Psoas muscle (tissue), 8 donors: ENCODE measurements around the gene ABR. TPM values are rescaled to one million over a fixed set of nuclear protein-coding genes. Genes with fewer than 3 reads are reported as not detected.

Source experiments
- ATAC-seq, 4 donors: fragments of 200-7000 bp; cut with Tn5 transposase; one replicate each; pipeline ENCODE4 v1.9.1; 2020; ENCODE audit warnings: moderate library complexity in 3 of 4, mild to moderate bottlenecking in 2 of 4
- DNase-seq, 2 donors: peaks; one replicate each; pipeline ENCODE4 v3.0.0-alpha.2; 2020
- H3K27ac ChIP-seq: fragments of 200-600 bp; one replicate; pipeline ENCODE4 v1.8.0; 2022
- H3K27me3 ChIP-seq, 3 donors: fragments of 200-600 bp in 1 of 3; one replicate each; pipeline versions ENCODE4 v1.6.1 to v1.8.0; 2013 to 2022; ENCODE audit warnings: low read length in 2 of 3, mild to moderate bottlenecking in 2 of 3, moderate library complexity in 1 of 3; ENCODE audit not compliant: insufficient read depth in 3 of 3
- H3K36me3 ChIP-seq, 2 donors: fragments of 200-600 bp in 1 of 2; one replicate each; pipeline versions ENCODE4 v1.6.1 to v1.8.0; 2013 to 2022; ENCODE audit warnings: low read depth in 1 of 2, mild to moderate bottlenecking in 1 of 2, moderate library complexity in 1 of 2; ENCODE audit not compliant: insufficient read depth in 1 of 2
- H3K4me1 ChIP-seq: fragments of 200-600 bp; one replicate; pipeline ENCODE4 v1.8.0; 2022
- H3K4me3 ChIP-seq: fragments of 200-600 bp; one replicate; pipeline ENCODE4 v1.8.0; 2022; ENCODE audit warnings: mild to moderate bottlenecking
- H3K9me3 ChIP-seq: fragments of 200-600 bp; one replicate; pipeline ENCODE4 v1.8.0; 2022
- WGBS, 3 donors: extraction: QIAGEN DNeasy Blood & Tissue Kit; methylation state at CpG; one replicate each; pipeline versions ENCODE4 v1.1.6 to v1.1.7; 2013; 5-methylcytosine and 5-hydroxymethylcytosine counted together
- intact Hi-C, 2 donors: fragments of 100-400 bp; cut with DNase I; formaldehyde crosslinking; loops; one replicate each; pipeline versions ENCODE4 v1.11.0 to v1.14.2; 2022
- polyA plus RNA-seq, 3 donors: library from polyadenylated mRNA; stranded (reverse); fragments of 200-250 nt; gene quantifications; one replicate each; pipeline ENCODE4 v1.2.3, GENCODE V29; 2013
- total RNA-seq, 4 donors: library from RNA; stranded (reverse); fragmentation: NEBNext Ultra II Directional in 2 of 4; extraction: Animal tissue kit (Norgen Biotek cat#: 25700) in 2 of 4; gene quantifications; one replicate each; pipeline versions ENCODE4 v1.2.1 to v1.2.4, GENCODE V29; 2021 to 2023
- TF ChIP-seq, protein P1 (sequence below): fragments of 200-600 bp; IDR thresholded peaks from one replicate; pipeline ENCODE4 v1.8.0; 2022; ENCODE audit warnings: antibody characterized with exemption
- donor health status: healthy with polysubstance abuse.
- donor health status: DM: no; HTN: no; CAD: no; lungs with moderate emphysema.
- donor health status: Bipolar disorder and iron deficiency.
- donor health status: healthy.
- donor health status: DM: yes; HTN: yes; CAD: no.
- donor health status: DM: no; HTN: no; CAD: no.
- donor health status: DM: no; HTN: no; CAD: no.
- donor health status: DM: yes; HTN: yes; CAD: no.

ABR gene
- total and polyA plus RNA-seq, 7 donors: 5.8 to 25.4 (median 9.8) TPM

GRCh38 chr17:1221209-1221608, 41.4 kb upstream of the ABR start:
- intact Hi-C loops: no loop called here
- no peak for DNase-seq

GRCh38 chr17:1220346-1220745, 40.6 kb upstream of the ABR start:
- no peak for ATAC-seq
- no peak for DNase-seq
- no peaks in the 10 kb centered on the region for H3K36me3 ChIP-seq
- H3K27me3 ChIP-seq: peaks cover 4 to 22% (median 5%) of the 10 kb centered on the region in 3 donors
- intact Hi-C loops: no loop called here
- no peak overlapping the region for H3K27ac ChIP-seq
- WGBS, 3 donors: 58 to 71% (median 66%) methylated on average over 14 of the region's 14 CpGs
- H3K9me3 ChIP-seq: no peaks in the 10 kb centered on the region
- no peak overlapping the region for H3K4me3 ChIP-seq
- no peaks in the 10 kb centered on the region for H3K4me1 ChIP-seq
- TF ChIP-seq, protein P1, sequence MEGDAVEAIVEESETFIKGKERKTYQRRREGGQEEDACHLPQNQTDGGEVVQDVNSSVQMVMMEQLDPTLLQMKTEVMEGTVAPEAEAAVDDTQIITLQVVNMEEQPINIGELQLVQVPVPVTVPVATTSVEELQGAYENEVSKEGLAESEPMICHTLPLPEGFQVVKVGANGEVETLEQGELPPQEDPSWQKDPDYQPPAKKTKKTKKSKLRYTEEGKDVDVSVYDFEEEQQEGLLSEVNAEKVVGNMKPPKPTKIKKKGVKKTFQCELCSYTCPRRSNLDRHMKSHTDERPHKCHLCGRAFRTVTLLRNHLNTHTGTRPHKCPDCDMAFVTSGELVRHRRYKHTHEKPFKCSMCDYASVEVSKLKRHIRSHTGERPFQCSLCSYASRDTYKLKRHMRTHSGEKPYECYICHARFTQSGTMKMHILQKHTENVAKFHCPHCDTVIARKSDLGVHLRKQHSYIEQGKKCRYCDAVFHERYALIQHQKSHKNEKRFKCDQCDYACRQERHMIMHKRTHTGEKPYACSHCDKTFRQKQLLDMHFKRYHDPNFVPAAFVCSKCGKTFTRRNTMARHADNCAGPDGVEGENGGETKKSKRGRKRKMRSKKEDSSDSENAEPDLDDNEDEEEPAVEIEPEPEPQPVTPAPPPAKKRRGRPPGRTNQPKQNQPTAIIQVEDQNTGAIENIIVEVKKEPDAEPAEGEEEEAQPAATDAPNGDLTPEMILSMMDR: no peak

More at GRCh38 chr17:1221209-1221608, 41.4 kb upstream of the ABR start:
- Histone ChIP-seq H3K4me3 (no peak overlapping the region), H3K4me1 (no peaks in the 10 kb centered on the region), H3K27me3 (peaks cover 4 to 29% (median 5%) of the 10 kb centered on the region in 3 donors), H3K27ac (no peak overlapping the region), H3K9me3 (no peaks in the 10 kb centered on the region), H3K36me3 (no peaks in the 10 kb centered on the region)
- WGBS, 3 donors: 82 to 90% (median 89%) methylated on average over 7 of the region's 7 CpGs
- TF ChIP-seq, protein P1: no peak
- ATAC-seq: no peak

DNA sequence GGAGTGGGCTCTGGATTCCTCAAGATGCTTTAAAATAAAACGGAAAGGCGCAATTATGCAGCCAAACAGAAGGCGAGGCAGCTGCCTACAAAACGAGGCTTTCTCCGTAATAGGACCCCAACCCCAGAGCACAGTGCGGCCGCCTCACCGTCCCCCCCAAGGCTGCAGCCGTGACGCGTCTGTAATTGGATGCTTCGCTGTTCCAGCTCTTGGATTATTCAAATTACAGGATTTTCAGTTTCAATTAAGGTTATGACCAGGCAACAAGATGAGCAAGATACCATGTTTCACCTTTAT, 37.3 kb upstream of the ABR start:
- no peaks in the 10 kb centered on the region for H3K9me3 ChIP-seq
- H3K4me3 ChIP-seq: no peak overlapping the region
- H3K27ac ChIP-seq: no peak overlapping the region
- 30 to 42% (median 41%) methylated on average over 12 of the region's 12 CpGs for WGBS, 3 donors
- intact Hi-C loops: no loop called here
- no peaks in the 10 kb centered on the region for H3K4me1 ChIP-seq
- peaks cover 3 to 45% (median 4%) of the 10 kb centered on the region in 3 donors for H3K27me3 ChIP-seq
- H3K36me3 ChIP-seq: no peaks in the 10 kb centered on the region
- ATAC-seq (no peak), DNase-seq (no peak)
- TF ChIP-seq, protein P1: no peak

- H3K36me3 ChIP-seq: no peaks in the 10 kb centered on the region
- TF ChIP-seq, protein P1: no peak
- no peak for DNase-seq
- H3K4me3 ChIP-seq: no peak overlapping the region
- no peaks in the 10 kb centered on the region for H3K4me1 ChIP-seq
- no peaks in the 10 kb centered on the region for H3K9me3 ChIP-seq
- H3K27me3 ChIP-seq: peaks cover 3 to 48% (median 4%) of the 10 kb centered on the region in 3 donors
- intact Hi-C loops: no loop called here
- ATAC-seq: no peak
- no peak overlapping the region for H3K27ac ChIP-seq
- 46 to 53% (median 48%) methylated on average over 19 of the region's 19 CpGs for WGBS, 3 donors
Observed at GRCh38 chr17:1216217-1217088, 36.7 kb upstream of the ABR start.
